Activated T-cell treated with anti-CD3 and anti-CD28 coated beads, Interleukin-2, amount 50 U/mL, for 4 hours (primary cell): ENCODE results near the gene NBPF15. TPM values are rescaled to one million over a fixed set of nuclear protein-coding genes. Genes with fewer than 3 reads are reported as not detected.
"Not testable (repeated sequence)": the region's sequence is repeated elsewhere in the genome, so short reads cannot be mapped to it uniquely, and the experiment has no call there.

Experiments used
- ATAC-seq, 2 donors: fragments of 200-7000 bp; cut with Tn5 transposase; one replicate each; pipeline ENCODE4 v1.10.0; 2021
- DNase-seq: peaks from one replicate; pipeline ENCODE4 v3.0.0-alpha.2; 2020
- H3K27me3 Mint-ChIP-seq: one replicate; pipeline ENCODE4 v1.8.0; 2021; ENCODE audit warnings: low read depth, mixed read lengths
- H3K36me3 Mint-ChIP-seq: one replicate; pipeline ENCODE4 v1.8.0; 2022; ENCODE audit warnings: mixed read lengths; ENCODE audit not compliant: insufficient read depth
- H3K4me1 Mint-ChIP-seq: one replicate; pipeline ENCODE4 v1.8.0; 2021; ENCODE audit warnings: low read depth, mixed read lengths
- H3K4me3 Mint-ChIP-seq: one replicate; pipeline ENCODE4 v1.8.0; 2021; ENCODE audit warnings: mild to moderate bottlenecking, moderate library complexity, mixed read lengths
- H3K9me3 Mint-ChIP-seq: one replicate; pipeline ENCODE4 v1.8.0; 2021; ENCODE audit warnings: mixed read lengths
- total RNA-seq, 3 donors: library from RNA; stranded (reverse); gene quantifications; one replicate each; pipeline ENCODE4 v1.2.1, GENCODE V29; 2021

Gene NBPF15
- total RNA-seq, 3 donors from 2014 or later, result 17.0 to 30.5 (median 23.0) TPM

- H3K9me3 Mint-ChIP-seq, H3K4me1 Mint-ChIP-seq, H3K27me3 Mint-ChIP-seq, H3K36me3 Mint-ChIP-seq: not testable (repeated sequence)
- H3K4me3 Mint-ChIP-seq, result peak overlapping the region; percentile 94
- DNase-seq (peak; percentile 76), ATAC-seq (peak; percentile 84 to 86)
Measured at GRCh38 chr1:144412491-144413403, 48.7 kb downstream of the NBPF15 start.

- not testable (repeated sequence) for H3K36me3 Mint-ChIP-seq, H3K4me1 Mint-ChIP-seq, H3K27me3 Mint-ChIP-seq, H3K9me3 Mint-ChIP-seq
- peak overlapping the region; percentile 94 for H3K4me3 Mint-ChIP-seq
- peak; percentile 36 to 45 for ATAC-seq
- DNase-seq, result peak; percentile 65
Measured at GRCh38 chr1:144412068-144412471, 49.4 kb downstream of the NBPF15 start.

- H3K36me3 Mint-ChIP-seq, H3K27me3 Mint-ChIP-seq, H3K4me1 Mint-ChIP-seq, H3K4me3 Mint-ChIP-seq, DNase-seq, H3K9me3 Mint-ChIP-seq: not testable (repeated sequence)
- peak; percentile 72 to 80 for ATAC-seq
Measured at GRCh38 chr1:144402807-144403206, 58.7 kb downstream of the NBPF15 start.

- H3K4me1 Mint-ChIP-seq, DNase-seq, ATAC-seq, H3K9me3 Mint-ChIP-seq, H3K27me3 Mint-ChIP-seq, H3K36me3 Mint-ChIP-seq, H3K4me3 Mint-ChIP-seq: not testable (repeated sequence)
Measured at GRCh38 chr1:144371651-144372050, 89.8 kb downstream of the NBPF15 start.

Other genes starting within 250 kb of the NBPF15 start
- not detected for gene PPIAL4E, start 88.0 kb downstream of the NBPF15 start, total RNA-seq
- not detected for gene PPIAL4F, start 131.2 kb upstream of the NBPF15 start, total RNA-seq